ENCODE data around the gene QPCTL. TPM values are rescaled to one million over a fixed set of nuclear protein-coding genes. Genes with fewer than 3 reads are reported as not detected.

The QPCTL gene
- total RNA-seq (2022; extraction: Qiagen RNA extraction), result 6.6 to 9.5 TPM (median 8.7 TPM) in 5 replicates

GRCh38 chr19:45692187-45693105, at the start of gene QPCTL:
TSS of gene QPCTL (plus strand) at chr19:45692666. CDS start at chr19:45692704, 38 bp downstream.

GRCh38 chr19:45667620-45668341, 24.7 kb upstream of the QPCTL start, which contains the start of gene GIPR:
TSS of gene GIPR (plus strand) at chr19:45668221. CDS start at chr19:45669521, 1,300 bp downstream.

GRCh38 chr19:45691516-45692186, 815 bp upstream of the QPCTL start, which contains the start of gene SNRPD2:
TSS of gene SNRPD2 (minus strand) at chr19:45691953. CDS start at chr19:45691888, 65 bp downstream.

GRCh38 chr19:45730368-45731288, 38.2 kb downstream of the QPCTL start, which contains the start of gene FBXO46:
TSS of gene FBXO46 (minus strand) at chr19:45730896. CDS start at chr19:45713495, 17,401 bp downstream.

GRCh38 chr19:45733160-45733810, 40.8 kb downstream of the QPCTL start, which contains the start of gene MEIOSIN:
TSS of gene MEIOSIN (plus strand) at chr19:45733439. CDS start at chr19:45735377, 1,938 bp downstream.

Other genes with a start within 250 kb of the QPCTL start
- gene FOSB, start 224.7 kb upstream of the QPCTL start, total RNA-seq (2022; extraction: Qiagen RNA extraction), result 8.7 to 13.2 TPM (median 10.6 TPM) in 5 replicates
- 11.7 to 14.4 TPM (median 12.6 TPM) in 5 replicates for gene RTN2, start 195.6 kb upstream of the QPCTL start, total RNA-seq (2022; extraction: Qiagen RNA extraction)
- 6.2 to 9.9 TPM (median 6.9 TPM) in 5 replicates for gene PPM1N, start 194.2 kb upstream of the QPCTL start, total RNA-seq (2022; extraction: Qiagen RNA extraction)
- 212 to 260 TPM (median 239 TPM) in 5 replicates for gene VASP, start 185.2 kb upstream of the QPCTL start, total RNA-seq (2022; extraction: Qiagen RNA extraction)
- 12.5 to 18.5 TPM (median 16.9 TPM) in 5 replicates for gene OPA3, start 107.9 kb upstream of the QPCTL start, total RNA-seq (2022; extraction: Qiagen RNA extraction)
- 0.15 to 0.66 TPM (median 0.22 TPM) in 5 replicates for gene GPR4, start 90.5 kb upstream of the QPCTL start, total RNA-seq (2022; extraction: Qiagen RNA extraction)
- 19.3 to 27.2 TPM (median 23.1 TPM) in 5 replicates for gene EML2, start 53.3 kb upstream of the QPCTL start, total RNA-seq (2022; extraction: Qiagen RNA extraction)
- 2.0 to 3.3 TPM (median 2.9 TPM) in 5 replicates for gene GIPR, start 24.4 kb upstream of the QPCTL start, total RNA-seq (2022; extraction: Qiagen RNA extraction)
- gene SNRPD2, start 713 bp upstream of the QPCTL start, total RNA-seq (2022; extraction: Qiagen RNA extraction), result 761 to 882 TPM (median 789 TPM) in 5 replicates
- gene FBXO46, start 38.2 kb downstream of the QPCTL start, total RNA-seq (2022; extraction: Qiagen RNA extraction), result 7.8 to 11.1 TPM (median 9.7 TPM) in 5 replicates
- 0.03 to 0.06 TPM (median 0.05 TPM) in 5 replicates for gene MEIOSIN, start 40.8 kb downstream of the QPCTL start, total RNA-seq (2022; extraction: Qiagen RNA extraction)
- 16.8 to 31.3 TPM (median 28.9 TPM) in 5 replicates for gene SIX5, start 76.6 kb downstream of the QPCTL start, total RNA-seq (2022; extraction: Qiagen RNA extraction)
- gene DMPK, start 89.8 kb downstream of the QPCTL start, total RNA-seq (2022; extraction: Qiagen RNA extraction), result 29.1 to 45.4 TPM (median 40.2 TPM) in 5 replicates
- gene DMWD, start 100.2 kb downstream of the QPCTL start, total RNA-seq (2022; extraction: Qiagen RNA extraction), result 22.5 to 34.8 TPM (median 30.3 TPM) in 5 replicates
- not detected in 5 replicates for gene RSPH6A, start 122.6 kb downstream of the QPCTL start, total RNA-seq (2022; extraction: Qiagen RNA extraction)
- gene SYMPK, start 170.5 kb downstream of the QPCTL start, total RNA-seq (2022; extraction: Qiagen RNA extraction), result 58.9 to 77.3 TPM (median 71.3 TPM) in 5 replicates
- gene FOXA3, start 171.7 kb downstream of the QPCTL start, total RNA-seq (2022; extraction: Qiagen RNA extraction), result 0.58 to 1.1 TPM (median 0.89 TPM) in 5 replicates
- 22.7 to 37.9 TPM (median 36.1 TPM) in 5 replicates for gene IRF2BP1, start 193.5 kb downstream of the QPCTL start, total RNA-seq (2022; extraction: Qiagen RNA extraction)
- gene MYPOP, start 209.9 kb downstream of the QPCTL start, total RNA-seq (2022; extraction: Qiagen RNA extraction), result 6.4 to 10.3 TPM (median 10.1 TPM) in 5 replicates
- not detected in 5 replicates for gene NANOS2, start 222.1 kb downstream of the QPCTL start, total RNA-seq (2022; extraction: Qiagen RNA extraction)